Mucosa of stomach (tissue), 1 donor: ENCODE measurements around the gene TUBA4B.

Experiments
- H3K27me3 ChIP-seq: one replicate; pipeline ENCODE4 v1.7.0; 2013; ENCODE audit warnings: mild to moderate bottlenecking, low read length; ENCODE audit not compliant: control insufficient read depth, insufficient read depth
- H3K36me3 ChIP-seq: one replicate; pipeline ENCODE4 v1.7.0; 2013; ENCODE audit warnings: low read length; ENCODE audit not compliant: control insufficient read depth, insufficient read depth
- H3K4me1 ChIP-seq: one replicate; pipeline ENCODE4 v1.7.0; 2013; ENCODE audit warnings: mild to moderate bottlenecking, low read length; ENCODE audit not compliant: control insufficient read depth, insufficient read depth
- H3K4me3 ChIP-seq: one replicate; pipeline ENCODE4 v1.7.0; 2013; ENCODE audit warnings: low read length
- H3K9ac ChIP-seq: one replicate; pipeline ENCODE4 v1.7.0; 2013; ENCODE audit warnings: mild to moderate bottlenecking, low read length, moderate library complexity
- H3K9me3 ChIP-seq: one replicate; pipeline ENCODE4 v1.7.0; 2013; ENCODE audit warnings: mild to moderate bottlenecking, low read length, moderate library complexity; ENCODE audit not compliant: control insufficient read depth
- donor health status: Pancreatic carcinoma.

Gene TUBA4B

DNA sequence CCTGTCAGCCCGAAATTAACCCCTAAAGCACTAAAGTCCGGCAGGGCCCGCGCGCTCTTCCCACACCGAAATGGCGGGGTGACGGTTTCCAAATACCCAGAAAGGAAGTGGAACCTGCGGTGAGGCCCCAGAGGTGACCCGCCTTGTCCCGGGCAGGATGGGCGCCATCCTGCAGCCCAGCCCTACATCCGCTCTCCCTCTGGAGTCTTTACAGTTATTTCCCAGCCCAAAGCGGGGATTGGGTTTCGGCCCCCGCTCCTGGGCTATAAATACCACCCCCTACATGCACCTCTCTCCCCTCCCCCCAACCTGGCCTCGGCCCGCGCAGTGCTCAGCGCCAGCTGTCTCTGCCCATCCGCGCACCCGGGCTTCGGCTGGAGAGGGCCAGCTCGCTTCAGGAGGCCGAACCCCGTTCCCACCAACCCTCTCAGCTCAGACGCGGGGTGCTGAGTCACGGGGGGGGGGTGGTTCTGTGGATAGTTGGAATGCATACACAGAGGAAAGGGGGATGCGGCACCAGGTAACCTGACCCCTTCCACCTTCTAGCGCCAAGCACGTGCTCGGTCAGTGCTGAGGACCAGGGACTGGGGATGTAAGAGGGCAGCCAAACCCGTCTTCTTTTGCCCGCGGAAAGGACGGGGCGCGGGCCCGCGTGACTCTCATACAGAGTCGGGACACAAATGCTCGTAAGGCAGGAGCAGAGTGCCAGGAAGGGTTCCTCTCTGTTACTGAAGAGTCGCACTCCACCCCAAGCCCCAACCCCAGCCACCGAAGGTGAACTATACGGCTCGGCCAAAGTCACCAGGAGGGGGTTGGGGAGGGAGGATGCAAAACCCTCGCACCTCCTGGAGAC, at the start of gene TUBA4B:
TUBA4B (plus strand) TSS at position 344 of the 853 bp plus-strand sequence; CDS start at position 509, 165 bp downstream.
- H3K4me3 ChIP-seq = peak within 1 kb of the TSS; percentile 88
- H3K9ac ChIP-seq = peak within 1 kb of the TSS; percentile 83
- peaks cover 22% of the 10 kb centered on the region for H3K27me3 ChIP-seq
- H3K4me1 ChIP-seq = peaks cover 54% of the 10 kb centered on the region
- H3K36me3 ChIP-seq = no peaks in the 10 kb centered on the region
- no peaks in the 10 kb centered on the region for H3K9me3 ChIP-seq

DNA sequence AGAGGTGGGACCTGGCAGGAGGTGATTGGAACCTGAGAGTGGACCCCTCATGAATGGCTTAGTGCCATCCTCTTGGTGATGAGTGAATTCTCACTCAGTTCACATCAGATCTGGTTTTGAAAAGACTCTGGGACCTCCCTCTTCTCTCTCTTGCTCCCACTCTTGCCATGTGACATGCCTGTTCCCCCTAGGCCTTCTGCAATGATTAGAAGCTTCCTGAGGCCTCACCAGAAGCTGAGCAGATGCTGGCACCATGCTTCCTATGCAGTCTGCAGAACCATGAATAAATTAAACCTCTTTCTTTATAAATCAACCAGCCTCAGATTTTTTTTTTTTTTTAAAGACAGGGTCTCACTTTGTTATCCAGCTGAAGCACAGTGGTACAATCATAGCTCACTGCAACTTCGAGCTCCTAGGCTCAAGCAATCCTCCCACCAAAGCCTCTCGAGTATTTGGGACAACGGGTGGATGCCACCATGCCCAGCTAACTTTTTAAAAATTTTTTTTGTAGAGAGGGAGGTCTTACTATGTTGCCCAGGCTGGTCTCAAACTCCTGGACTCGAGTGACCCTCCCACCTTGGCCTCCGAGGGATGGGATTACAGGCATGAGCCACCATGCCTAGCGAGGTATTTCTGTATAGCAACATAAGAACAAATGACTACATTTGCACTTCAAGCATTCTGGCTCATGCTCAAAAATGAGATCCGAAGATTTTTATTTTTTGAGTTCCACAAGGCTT, 48.4 kb upstream of the TUBA4B start:
- no peak overlapping the region for H3K9ac ChIP-seq

DNA sequence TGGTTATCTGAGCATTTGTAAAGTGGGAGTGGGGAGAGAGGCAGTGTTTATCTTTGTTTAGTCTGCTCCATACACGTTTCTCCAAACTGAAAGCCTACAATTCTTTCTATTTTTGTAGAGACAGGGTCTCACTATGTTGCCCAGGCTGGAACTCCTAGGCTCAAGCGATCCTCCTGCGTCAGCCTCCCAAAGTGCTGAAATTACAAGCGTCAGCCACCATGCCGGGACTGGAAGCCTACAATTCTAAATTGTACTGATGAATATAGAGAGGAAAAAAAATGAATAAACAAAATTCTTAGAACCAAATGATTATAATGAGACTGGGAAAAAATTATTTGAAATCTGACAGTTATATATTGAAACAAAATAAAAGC, 47.9 kb upstream of the TUBA4B start:
- Histone ChIP-seq H3K4me1 (peaks cover 19% of the 10 kb centered on the region), H3K36me3 (peaks cover 6% of the 10 kb centered on the region), H3K9me3 (no peaks in the 10 kb centered on the region), H3K4me3 (no peak overlapping the region), H3K9ac (no peak overlapping the region), H3K27me3 (no peaks in the 10 kb centered on the region)

More for the DNA sequence above, 48.4 kb upstream of the TUBA4B start:
- Histone ChIP-seq H3K4me3 (no peak overlapping the region), H3K36me3 (peaks cover 6% of the 10 kb centered on the region), H3K27me3 (no peaks in the 10 kb centered on the region), H3K4me1 (peaks cover 19% of the 10 kb centered on the region), H3K9me3 (no peaks in the 10 kb centered on the region)

DNA sequence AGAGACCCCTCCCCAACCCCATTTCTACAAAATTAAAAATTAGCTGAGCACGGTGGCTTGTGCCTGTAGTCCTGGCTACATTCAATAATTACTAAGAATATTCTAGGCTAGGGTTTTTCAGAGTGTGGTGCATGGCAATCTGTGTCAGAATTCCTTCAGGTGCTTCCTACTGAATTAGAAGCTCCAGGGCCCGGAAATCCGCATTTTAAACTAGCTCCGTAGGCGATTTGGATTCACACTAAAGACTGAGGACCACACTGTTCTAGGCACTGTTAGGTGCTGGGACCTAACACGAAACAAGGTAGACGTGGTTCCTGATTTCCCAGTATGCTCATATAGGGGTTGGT, 47.1 kb upstream of the TUBA4B start:
- H3K9ac ChIP-seq = peak overlapping the region; percentile 98
- peaks cover 19% of the 10 kb centered on the region for H3K4me1 ChIP-seq
- peaks cover 6% of the 10 kb centered on the region for H3K36me3 ChIP-seq
- H3K27me3 ChIP-seq = no peaks in the 10 kb centered on the region
- no peaks in the 10 kb centered on the region for H3K9me3 ChIP-seq
- H3K4me3 ChIP-seq = peak overlapping the region; percentile 52

DNA sequence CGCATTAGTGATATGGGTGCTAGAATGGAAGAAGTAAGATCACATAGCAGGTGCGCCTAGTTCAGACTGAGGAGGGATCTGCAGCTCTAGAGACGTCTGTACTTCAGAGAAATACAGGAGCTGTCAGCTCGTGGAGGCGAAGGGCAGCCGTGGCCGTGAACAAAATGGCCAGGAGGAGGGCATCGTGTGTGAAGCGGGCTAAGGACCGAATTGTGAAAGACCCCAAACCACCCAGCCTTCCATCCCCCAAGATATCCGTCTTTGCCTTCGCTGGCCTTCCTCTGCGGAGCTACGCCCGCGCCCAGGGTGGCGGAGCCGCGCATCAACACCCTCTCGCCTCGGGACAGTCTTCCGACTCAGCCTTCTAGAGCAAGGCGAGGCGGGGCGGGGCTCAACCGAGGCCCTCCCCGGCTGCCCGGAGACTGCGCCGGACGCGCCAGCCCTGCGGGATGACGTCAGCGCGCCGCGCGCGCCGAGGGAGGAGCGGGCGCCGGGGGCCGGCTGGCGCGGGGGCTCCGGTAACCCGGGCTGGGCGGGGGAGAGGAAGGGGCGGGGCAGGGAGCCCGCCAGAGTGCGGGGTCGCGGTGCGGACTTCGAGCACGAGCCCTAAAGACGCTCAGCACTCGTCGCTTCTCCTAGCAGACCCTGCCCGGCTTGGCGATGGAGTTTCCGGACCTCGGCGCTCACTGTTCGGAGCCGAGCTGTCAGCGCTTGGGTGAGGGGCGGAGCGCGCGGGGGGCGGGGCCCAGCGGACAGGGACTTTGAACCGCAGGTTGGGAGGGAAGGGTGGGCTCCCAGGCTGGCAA, 46.5 kb upstream of the TUBA4B start, which contains the start of gene ZFAND2B:
ZFAND2B (plus strand) TSS at position 455 of the 806 bp plus-strand sequence; CDS start at position 661, 206 bp downstream.
- H3K9me3 ChIP-seq = no peaks in the 10 kb centered on the region
- peaks cover 19% of the 10 kb centered on the region for H3K4me1 ChIP-seq
- H3K36me3 ChIP-seq = peaks cover 6% of the 10 kb centered on the region
- H3K27me3 ChIP-seq = no peaks in the 10 kb centered on the region
- peak within 1 kb of the TSS; percentile 52 for H3K4me3 ChIP-seq
- H3K9ac ChIP-seq = peak within 1 kb of the TSS; percentile 98

DNA sequence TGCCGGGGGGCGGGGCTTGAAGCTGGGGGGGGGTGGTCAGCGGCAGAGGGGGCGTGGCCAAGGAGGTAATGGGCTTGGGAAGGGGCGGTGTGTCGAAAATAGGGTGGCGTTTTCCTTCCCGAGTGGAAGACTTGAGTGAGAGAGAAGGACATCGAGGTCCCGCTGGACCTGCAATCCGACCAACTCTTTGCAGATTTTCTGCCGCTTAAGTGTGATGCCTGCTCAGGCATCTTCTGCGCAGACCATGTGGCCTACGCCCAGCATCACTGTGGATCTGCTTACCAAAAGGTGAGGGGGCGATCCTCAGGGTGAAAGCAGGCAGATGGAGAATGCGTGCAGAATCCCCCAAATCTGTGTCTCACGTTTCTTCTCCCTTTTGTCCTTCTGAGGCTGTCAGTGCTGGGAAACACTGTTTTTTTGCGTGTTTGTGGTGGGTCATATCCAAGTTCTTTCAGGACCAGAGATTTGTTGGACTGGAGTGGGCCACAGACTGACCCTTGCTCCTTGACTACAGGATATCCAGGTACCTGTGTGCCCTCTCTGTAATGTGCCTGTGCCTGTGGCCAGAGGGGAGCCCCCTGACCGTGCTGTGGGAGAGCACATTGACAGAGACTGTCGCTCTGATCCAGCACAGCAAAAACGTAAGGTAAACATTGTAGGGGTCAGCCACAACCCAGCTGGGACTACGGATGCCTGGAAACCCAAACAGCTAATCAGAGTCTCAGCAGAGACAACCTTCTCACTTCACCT, 45.7 kb upstream of the TUBA4B start:
- Histone ChIP-seq H3K4me3 (peak overlapping the region; percentile 52), H3K27me3 (no peaks in the 10 kb centered on the region), H3K9me3 (no peaks in the 10 kb centered on the region), H3K4me1 (peaks cover 19% of the 10 kb centered on the region), H3K9ac (peak overlapping the region; percentile 98), H3K36me3 (peaks cover 6% of the 10 kb centered on the region)

DNA sequence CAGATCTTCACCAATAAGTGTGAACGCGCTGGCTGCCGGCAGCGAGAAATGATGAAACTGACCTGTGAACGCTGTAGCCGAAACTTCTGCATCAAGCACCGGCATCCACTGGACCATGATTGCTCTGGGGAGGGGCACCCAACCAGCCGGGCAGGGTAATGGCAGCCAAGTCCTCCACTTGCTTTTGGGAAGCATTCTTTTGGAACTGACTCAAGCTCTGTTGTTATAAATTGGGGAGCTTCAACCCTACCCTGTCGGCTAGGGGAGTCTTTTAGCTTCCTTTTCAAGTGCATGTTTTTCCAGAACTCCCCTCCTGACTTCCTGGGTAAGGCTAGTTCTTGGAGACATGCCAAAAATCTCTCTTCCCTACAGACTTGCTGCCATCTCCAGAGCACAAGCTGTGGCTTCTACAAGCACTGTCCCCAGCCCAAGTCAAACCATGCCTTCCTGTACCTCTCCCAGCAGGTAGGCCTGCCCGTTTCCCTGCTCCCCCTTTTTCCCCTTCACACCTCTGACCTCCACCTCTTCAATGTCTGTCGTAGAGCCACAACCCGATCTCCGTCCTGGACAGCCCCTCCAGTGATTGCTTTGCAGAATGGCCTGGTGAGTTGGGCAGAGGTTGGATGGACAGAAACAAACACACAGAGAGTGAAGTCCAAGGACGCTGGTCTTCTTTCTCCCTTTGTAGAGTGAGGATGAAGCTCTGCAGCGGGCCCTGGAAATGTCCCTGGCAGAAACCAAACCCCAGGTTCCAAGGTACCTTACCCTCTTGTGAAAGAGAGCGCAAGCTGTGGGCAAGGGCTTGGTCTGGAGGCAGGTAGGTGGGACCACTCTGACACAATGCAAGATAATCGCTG, 44.9 kb upstream of the TUBA4B start:
- H3K27me3 ChIP-seq = no peaks in the 10 kb centered on the region
- peaks cover 6% of the 10 kb centered on the region for H3K36me3 ChIP-seq
- H3K4me1 ChIP-seq = peaks cover 19% of the 10 kb centered on the region
- H3K9ac ChIP-seq = no peak overlapping the region
- no peaks in the 10 kb centered on the region for H3K9me3 ChIP-seq
- peak overlapping the region; percentile 52 for H3K4me3 ChIP-seq

DNA sequence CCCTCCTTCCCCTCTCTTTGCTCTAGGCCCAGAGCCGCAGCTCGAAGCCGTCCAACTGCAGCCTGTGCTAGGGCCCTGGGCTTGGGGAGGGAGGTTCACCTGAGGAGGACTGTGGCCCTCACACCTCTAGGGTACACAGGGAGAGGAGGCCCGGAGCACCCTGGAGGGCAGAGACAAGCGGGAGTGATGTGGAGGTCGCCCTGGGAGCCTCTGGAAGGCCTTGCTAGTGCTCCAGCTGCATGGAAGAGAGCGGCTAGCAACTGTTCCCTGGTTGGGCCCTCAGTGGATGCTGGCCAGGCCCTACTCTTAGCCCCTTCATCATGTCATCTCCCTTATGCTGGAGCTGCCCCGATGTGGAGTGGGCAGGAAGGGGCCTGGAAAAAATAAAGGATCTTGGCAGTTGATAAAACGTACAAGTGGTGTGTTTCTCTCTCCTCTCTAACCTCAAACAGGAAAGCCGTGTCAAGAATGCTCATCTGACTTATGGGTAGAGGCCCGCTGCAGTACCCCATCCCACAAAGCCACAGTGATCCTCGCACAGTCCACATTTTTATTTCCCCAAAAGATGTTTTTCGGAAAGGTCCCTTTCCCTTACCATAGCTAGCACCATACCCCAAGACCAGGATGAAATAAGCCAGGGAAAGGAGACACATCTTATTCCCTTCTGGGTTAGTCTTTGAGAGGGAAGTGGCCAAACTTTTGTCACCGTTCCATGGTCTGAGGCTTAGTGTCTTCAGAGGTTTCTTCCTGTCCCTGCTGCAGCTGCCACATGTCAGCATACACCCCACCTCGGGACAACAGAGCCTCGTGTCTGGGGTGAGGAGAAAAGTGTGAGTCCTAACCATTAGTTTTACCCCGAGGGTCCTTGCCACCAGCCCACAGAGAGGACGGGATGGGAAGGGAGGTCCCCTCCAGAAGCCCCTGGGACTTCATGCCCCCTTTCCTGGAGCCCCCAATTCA, 43.5 kb upstream of the TUBA4B start:
- peaks cover 6% of the 10 kb centered on the region for H3K36me3 ChIP-seq
- no peaks in the 10 kb centered on the region for H3K27me3 ChIP-seq
- no peaks in the 10 kb centered on the region for H3K9me3 ChIP-seq
- no peak overlapping the region for H3K9ac ChIP-seq
- H3K4me1 ChIP-seq = peaks cover 19% of the 10 kb centered on the region
- no peak overlapping the region for H3K4me3 ChIP-seq

DNA sequence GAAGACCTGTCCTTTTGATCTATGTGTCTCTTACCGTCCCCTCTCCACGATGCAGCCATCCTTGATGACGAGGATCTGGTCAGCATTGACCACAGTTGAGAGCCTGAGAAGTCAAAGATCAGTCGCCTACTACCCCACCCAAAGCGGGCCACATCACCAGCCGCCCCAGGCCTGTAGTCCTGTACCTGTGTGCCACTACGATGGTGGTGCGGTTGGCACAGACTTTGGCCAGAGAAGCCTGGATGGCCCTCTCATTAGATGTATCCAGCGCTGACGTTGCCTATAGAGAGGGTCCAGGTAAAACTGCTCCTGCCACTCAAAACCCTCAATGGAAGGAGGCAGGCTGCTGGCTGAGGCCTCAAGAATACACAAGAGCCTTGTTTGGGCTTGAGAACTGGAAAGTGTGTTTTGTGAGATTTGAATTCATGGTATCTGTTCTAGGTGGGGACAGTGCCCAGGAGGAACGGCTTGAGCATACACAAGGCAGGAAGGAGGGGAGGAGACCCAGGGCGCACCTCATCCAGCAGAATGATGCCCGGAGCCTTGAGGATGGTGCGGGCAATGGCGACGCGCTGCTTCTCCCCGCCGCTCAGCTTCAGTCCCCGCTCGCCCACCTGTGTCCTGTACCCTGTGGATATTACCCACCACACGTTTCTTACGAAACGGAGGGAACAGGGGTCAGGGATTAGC, 42.7 kb upstream of the TUBA4B start:
- H3K9ac ChIP-seq = no peak overlapping the region
- no peaks in the 10 kb centered on the region for H3K27me3 ChIP-seq
- no peak overlapping the region for H3K4me3 ChIP-seq
- H3K4me1 ChIP-seq = peaks cover 19% of the 10 kb centered on the region
- H3K9me3 ChIP-seq = no peaks in the 10 kb centered on the region
- peaks cover 6% of the 10 kb centered on the region for H3K36me3 ChIP-seq
